Prostate gland (tissue), 2 donors: ENCODE results near the gene VAV3. TPM values are rescaled to one million over a fixed set of nuclear protein-coding genes. Genes with fewer than 3 reads are reported as not detected.

Source experiments
- DNase-seq: peaks from one replicate; pipeline ENCODE4 v3.0.0-alpha.2; 2019; ENCODE audit warnings: low spot score
- H3K27ac ChIP-seq, 2 donors: fragments of 200-600 bp; sonication (generic); 2 replicates each; pipeline ENCODE4 v1.5.1; 2017 to 2019
- H3K27me3 ChIP-seq: fragments of 200-600 bp; sonication (generic); replicated peaks from 2 replicates; pipeline ENCODE4 v1.5.1; 2019; ENCODE audit not compliant: insufficient read depth
- H3K36me3 ChIP-seq, 2 donors: fragments of 200-600 bp; sonication (generic); 1 replicate in 1 of 2; 2 replicates in 1 of 2; pipeline versions ENCODE4 v1.5.1 to v1.8.1; 2017 to 2019
- H3K4me1 ChIP-seq: fragments of 200-600 bp; sonication (generic); replicated peaks from 2 replicates; pipeline ENCODE4 v1.5.1; 2019
- H3K4me3 ChIP-seq, 2 donors: fragments of 200-600 bp; sonication (generic); 2 replicates each; pipeline ENCODE4 v1.5.1; 2017 to 2019
- H3K9me3 ChIP-seq: fragments of 200-600 bp; sonication (generic); 2 replicates; pipeline ENCODE4 v1.5.1; 2017
- CTCF ChIP-seq, 4 experiments: fragments of 200-600 bp in 2 of 4; fragments of 450-650 bp in 2 of 4; sonication (generic) in 2 of 4; IDR thresholded peaks; 1 replicate in 3 of 4; 2 replicates in 1 of 4; pipeline ENCODE4 v1.5.1; 2016 to 2019; ENCODE audit warnings: antibody characterized with exemption in 4 of 4, mild to moderate bottlenecking in 2 of 4, moderate library complexity in 2 of 4
- POLR2A ChIP-seq: fragments of 450-650 bp; IDR thresholded peaks from one replicate; pipeline ENCODE4 v1.6.1; 2016; ENCODE audit warnings: antibody characterized with exemption, mild to moderate bottlenecking
- POLR2AphosphoS5 ChIP-seq: sonication (generic); formaldehyde crosslinking; IDR thresholded peaks from one replicate; pipeline ENCODE4 v1.6.1; 2017; ENCODE audit warnings: antibody characterized with exemption
- WGBS: methylation state at CpG from one replicate; pipeline ENCODE4 v1.1.5; 2018; 5-methylcytosine and 5-hydroxymethylcytosine counted together
- intact Hi-C: fragments of 100-400 bp; cut with DNase I; formaldehyde crosslinking; loops from one replicate; pipeline ENCODE4 v1.14.2; 2022
- total RNA-seq, 2 donors: library from RNA; depleted of rRNA; stranded (reverse); fragments of >200 nt; gene quantifications; one replicate each; pipeline ENCODE4 v1.1.0, GENCODE V29; 2016

The VAV3 gene
- total RNA-seq, 2 donors from 2014 or later = 14.5 TPM

DNA sequence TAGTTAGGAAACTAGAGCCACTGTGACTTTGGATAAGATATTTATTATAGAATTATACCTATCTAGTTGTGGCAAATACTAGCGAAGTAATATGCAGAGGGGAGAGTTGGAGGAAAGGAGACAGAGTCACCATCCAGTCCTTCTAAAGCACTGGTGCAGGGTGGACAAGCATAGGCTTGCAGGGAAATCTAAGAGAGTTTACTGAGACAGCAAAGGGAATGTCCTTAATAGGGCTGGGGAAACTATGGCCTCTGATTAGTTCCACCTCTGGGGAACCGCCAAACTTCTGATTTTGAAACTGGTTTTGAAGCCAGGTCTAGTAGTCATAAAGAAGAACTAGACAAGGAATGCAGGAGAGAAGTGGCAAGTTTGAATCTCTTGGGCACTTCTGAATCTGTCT, 407.9 kb downstream of the VAV3 start:
- 86% methylated on average over 2 of the region's 2 CpGs for WGBS
- intact Hi-C loops = no loop called here
- no peak for DNase-seq
- Histone ChIP-seq H3K9me3 (no peaks in the 10 kb centered on the region), H3K27me3 (no peaks in the 10 kb centered on the region), H3K4me3 (no peak overlapping the region), H3K36me3 (no peaks in the 10 kb centered on the region), H3K4me1 (no peaks in the 10 kb centered on the region), H3K27ac (no peak overlapping the region)
- TF ChIP-seq POLR2A (no peak), POLR2AphosphoS5 (no peak), CTCF (IDR thresholded peaks at IDR 0.05) (no peak)

GRCh38 chr1:107555578-107555977, 409.4 kb downstream of the VAV3 start:
- H3K27ac ChIP-seq = no peak overlapping the region
- DNase-seq = no peak
- H3K9me3 ChIP-seq = no peaks in the 10 kb centered on the region
- TF ChIP-seq CTCF (IDR thresholded peaks at IDR 0.05) (no peak), POLR2AphosphoS5 (no peak), POLR2A (no peak)
- H3K36me3 ChIP-seq = no peaks in the 10 kb centered on the region
- intact Hi-C loops = no loop called here
- H3K4me3 ChIP-seq = no peak overlapping the region
- H3K4me1 ChIP-seq = no peaks in the 10 kb centered on the region
- H3K27me3 ChIP-seq = no peaks in the 10 kb centered on the region

- no peaks in the 10 kb centered on the region for H3K27me3 ChIP-seq
- TF ChIP-seq POLR2A (no peak), POLR2AphosphoS5 (no peak), CTCF (IDR thresholded peaks at IDR 0.05) (no peak)
- 71% methylated on average over 1 of the region's 1 CpG for WGBS
- no peaks in the 10 kb centered on the region for H3K4me1 ChIP-seq
- H3K9me3 ChIP-seq = no peaks in the 10 kb centered on the region
- intact Hi-C loops = no loop called here
- DNase-seq = no peak
- no peak overlapping the region for H3K4me3 ChIP-seq
- no peak overlapping the region for H3K27ac ChIP-seq
- H3K36me3 ChIP-seq = no peaks in the 10 kb centered on the region
These were observed 412.2 kb downstream of the VAV3 start for GRCh38 chr1:107552781-107553180.

DNA sequence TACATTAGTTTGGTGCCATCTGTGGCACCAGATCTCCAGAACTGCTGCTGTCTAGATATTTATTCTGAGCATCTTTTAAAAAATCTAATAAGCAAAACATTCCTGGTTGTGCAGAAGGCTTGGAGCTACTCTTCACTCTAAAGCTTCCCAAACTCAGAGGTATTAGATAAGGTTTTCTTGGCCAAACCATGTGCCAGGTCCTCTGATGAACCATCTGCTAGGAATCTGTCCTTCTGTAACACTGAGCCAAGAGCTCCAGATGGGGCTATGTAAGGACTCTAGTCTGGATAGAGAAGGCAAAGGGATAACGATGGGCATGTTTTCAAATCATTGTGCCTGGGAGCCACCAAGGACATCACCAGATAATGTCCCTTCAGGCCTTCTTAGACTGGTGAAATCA, 413.5 kb downstream of the VAV3 start:
- H3K36me3 ChIP-seq = no peaks in the 10 kb centered on the region
- no peak for DNase-seq
- 100% methylated on average over 1 of the region's 1 CpG for WGBS
- no peaks in the 10 kb centered on the region for H3K27me3 ChIP-seq
- no peaks in the 10 kb centered on the region for H3K4me1 ChIP-seq
- intact Hi-C loops = no loop called here
- no peak overlapping the region for H3K27ac ChIP-seq
- TF ChIP-seq CTCF (IDR thresholded peaks at IDR 0.05) (no peak), POLR2A (no peak), POLR2AphosphoS5 (no peak)
- H3K9me3 ChIP-seq = no peaks in the 10 kb centered on the region
- H3K4me3 ChIP-seq = no peak overlapping the region

DNA sequence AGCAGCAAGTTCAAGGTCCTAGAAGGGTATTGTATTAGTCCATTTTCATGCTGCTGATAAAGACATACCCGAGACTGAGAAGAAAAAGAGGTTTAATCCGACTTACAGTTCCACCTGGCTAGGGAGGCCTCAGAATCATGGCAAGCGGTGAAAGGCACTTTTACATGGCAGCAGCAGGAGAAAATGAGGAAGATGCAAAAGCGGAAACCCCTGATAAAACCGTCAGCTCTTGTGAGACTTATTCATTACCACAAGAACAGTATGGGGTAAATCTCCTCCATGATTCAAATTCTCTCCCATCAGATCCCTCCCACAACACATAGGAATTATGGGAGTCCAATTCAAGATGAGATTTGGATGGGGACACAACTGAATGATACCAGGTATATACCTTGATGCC, 414.6 kb downstream of the VAV3 start:
- Histone ChIP-seq H3K36me3 (no peaks in the 10 kb centered on the region), H3K4me3 (no peak overlapping the region), H3K27me3 (no peaks in the 10 kb centered on the region), H3K9me3 (no peaks in the 10 kb centered on the region), H3K27ac (no peak overlapping the region), H3K4me1 (no peaks in the 10 kb centered on the region)
- no peak for DNase-seq
- intact Hi-C loops = no loop called here
- TF ChIP-seq CTCF (IDR thresholded peaks at IDR 0.05) (no peak), POLR2A (no peak), POLR2AphosphoS5 (no peak)
- 93% methylated on average over 5 of the region's 5 CpGs for WGBS
